K562 (cell line): Measurements from ENCODE around the gene DGAT2.

ENCODE experiments used
- HNRNPH1 ChIP-seq: fragments of 200-400 bp; formaldehyde crosslinking; optimal IDR thresholded peaks from 2 replicates; pipeline ENCODE3; 2017; ENCODE audit warnings: low read depth, mild to moderate bottlenecking, low read length, moderate library complexity
- KLF16 ChIP-seq: IDR thresholded peaks from 2 replicates; pipeline ENCODE4 v1.6.1; 2016; ENCODE audit warnings: antibody characterized with exemption
- KLF6 ChIP-seq: fragments of 250-450 bp; sonication (Bioruptor Pico); IDR thresholded peaks from 2 replicates; pipeline ENCODE4 v1.4.0; 2020; ENCODE audit warnings: mild to moderate bottlenecking, moderate library complexity, borderline replicate concordance
- MTA2 ChIP-seq: fragments of 450-650 bp; IDR thresholded peaks from 2 replicates; pipeline ENCODE4 v1.6.1; 2016; ENCODE audit warnings: low read depth
- POLR2A ChIP-seq: fragments of 450-650 bp; conservative IDR thresholded peaks from 2 replicates; pipeline ENCODE4 v1.6.1; 2016
- ZNF778 ChIP-seq: fragments of 450-650 bp; formaldehyde crosslinking; IDR thresholded peaks from 2 replicates; pipeline ENCODE4 v1.4.0; 2020; ENCODE audit warnings: mild to moderate bottlenecking, moderate library complexity
- TF ChIP-seq, protein P1 (sequence below): fragments of 250-450 bp; sonication (Bioruptor Pico); IDR thresholded peaks from 2 replicates; pipeline ENCODE4 v1.5.0; 2020; ENCODE audit warnings: mild to moderate bottlenecking, borderline replicate concordance
- TF ChIP-seq, protein P2 (sequence below): fragments of 200-400 bp; formaldehyde crosslinking; IDR thresholded peaks from 2 replicates; pipeline ENCODE4 v1.6.1; 2017; ENCODE audit warnings: mild to moderate bottlenecking, low read depth, low read length, moderate library complexity
- TF ChIP-seq, protein P3 (sequence below): sonication (generic); formaldehyde crosslinking; IDR thresholded peaks from 2 replicates; pipeline ENCODE4 v1.8.1; 2022; ENCODE audit warnings: missing genetic modification reagents

DNA sequence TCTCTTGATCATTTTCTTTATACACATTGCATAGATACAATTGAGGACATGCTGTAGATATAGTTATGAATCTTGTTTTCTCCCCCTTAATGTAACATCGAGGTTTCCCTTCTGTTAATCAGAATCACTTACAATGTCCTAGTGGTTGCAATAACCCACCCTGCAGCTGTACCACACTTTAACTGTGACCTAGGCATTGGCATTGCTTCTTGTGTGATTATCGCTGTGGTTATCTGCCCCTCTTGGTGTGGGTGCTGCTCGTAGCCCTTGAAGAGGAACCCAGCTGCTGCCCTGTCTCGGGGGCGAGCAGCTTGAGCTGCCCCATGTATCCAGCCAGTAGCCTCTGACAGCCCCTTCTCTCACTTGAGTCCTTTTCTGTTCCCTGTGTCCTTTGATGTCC, 1.5 kb downstream of the DGAT2 start:
- TF ChIP-seq, protein P1, sequence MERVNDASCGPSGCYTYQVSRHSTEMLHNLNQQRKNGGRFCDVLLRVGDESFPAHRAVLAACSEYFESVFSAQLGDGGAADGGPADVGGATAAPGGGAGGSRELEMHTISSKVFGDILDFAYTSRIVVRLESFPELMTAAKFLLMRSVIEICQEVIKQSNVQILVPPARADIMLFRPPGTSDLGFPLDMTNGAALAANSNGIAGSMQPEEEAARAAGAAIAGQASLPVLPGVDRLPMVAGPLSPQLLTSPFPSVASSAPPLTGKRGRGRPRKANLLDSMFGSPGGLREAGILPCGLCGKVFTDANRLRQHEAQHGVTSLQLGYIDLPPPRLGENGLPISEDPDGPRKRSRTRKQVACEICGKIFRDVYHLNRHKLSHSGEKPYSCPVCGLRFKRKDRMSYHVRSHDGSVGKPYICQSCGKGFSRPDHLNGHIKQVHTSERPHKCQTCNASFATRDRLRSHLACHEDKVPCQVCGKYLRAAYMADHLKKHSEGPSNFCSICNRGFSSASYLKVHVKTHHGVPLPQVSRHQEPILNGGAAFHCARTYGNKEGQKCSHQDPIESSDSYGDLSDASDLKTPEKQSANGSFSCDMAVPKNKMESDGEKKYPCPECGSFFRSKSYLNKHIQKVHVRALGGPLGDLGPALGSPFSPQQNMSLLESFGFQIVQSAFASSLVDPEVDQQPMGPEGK (CRISPR knock-in tag) = no peak
- TF ChIP-seq, protein P2, sequence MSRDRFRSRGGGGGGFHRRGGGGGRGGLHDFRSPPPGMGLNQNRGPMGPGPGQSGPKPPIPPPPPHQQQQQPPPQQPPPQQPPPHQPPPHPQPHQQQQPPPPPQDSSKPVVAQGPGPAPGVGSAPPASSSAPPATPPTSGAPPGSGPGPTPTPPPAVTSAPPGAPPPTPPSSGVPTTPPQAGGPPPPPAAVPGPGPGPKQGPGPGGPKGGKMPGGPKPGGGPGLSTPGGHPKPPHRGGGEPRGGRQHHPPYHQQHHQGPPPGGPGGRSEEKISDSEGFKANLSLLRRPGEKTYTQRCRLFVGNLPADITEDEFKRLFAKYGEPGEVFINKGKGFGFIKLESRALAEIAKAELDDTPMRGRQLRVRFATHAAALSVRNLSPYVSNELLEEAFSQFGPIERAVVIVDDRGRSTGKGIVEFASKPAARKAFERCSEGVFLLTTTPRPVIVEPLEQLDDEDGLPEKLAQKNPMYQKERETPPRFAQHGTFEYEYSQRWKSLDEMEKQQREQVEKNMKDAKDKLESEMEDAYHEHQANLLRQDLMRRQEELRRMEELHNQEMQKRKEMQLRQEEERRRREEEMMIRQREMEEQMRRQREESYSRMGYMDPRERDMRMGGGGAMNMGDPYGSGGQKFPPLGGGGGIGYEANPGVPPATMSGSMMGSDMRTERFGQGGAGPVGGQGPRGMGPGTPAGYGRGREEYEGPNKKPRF = no peak
- no peak for TF ChIP-seq HNRNPH1
- no peak for TF ChIP-seq ZNF778
- TF ChIP-seq KLF6 (CRISPR knock-in tag) = no peak
- no peak for TF ChIP-seq MTA2
- no peak for TF ChIP-seq POLR2A
- TF ChIP-seq, protein P3, sequence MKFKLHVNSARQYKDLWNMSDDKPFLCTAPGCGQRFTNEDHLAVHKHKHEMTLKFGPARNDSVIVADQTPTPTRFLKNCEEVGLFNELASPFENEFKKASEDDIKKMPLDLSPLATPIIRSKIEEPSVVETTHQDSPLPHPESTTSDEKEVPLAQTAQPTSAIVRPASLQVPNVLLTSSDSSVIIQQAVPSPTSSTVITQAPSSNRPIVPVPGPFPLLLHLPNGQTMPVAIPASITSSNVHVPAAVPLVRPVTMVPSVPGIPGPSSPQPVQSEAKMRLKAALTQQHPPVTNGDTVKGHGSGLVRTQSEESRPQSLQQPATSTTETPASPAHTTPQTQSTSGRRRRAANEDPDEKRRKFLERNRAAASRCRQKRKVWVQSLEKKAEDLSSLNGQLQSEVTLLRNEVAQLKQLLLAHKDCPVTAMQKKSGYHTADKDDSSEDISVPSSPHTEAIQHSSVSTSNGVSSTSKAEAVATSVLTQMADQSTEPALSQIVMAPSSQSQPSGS (CRISPR knock-in tag) = no peak
- no peak for TF ChIP-seq KLF16
